OCI-LY3 (cell line): Measurements from ENCODE around the gene SASH1.
A peak's percentile ranks its signal among the peaks of the same experiment; 100 is the strongest.

Source experiments
- H2AFZ ChIP-seq: fragments of 200-600, 300-600 bp; shearing (Covaris generic); 2 replicates; pipeline ENCODE4 v1.6.0; 2014; ENCODE audit warnings: antibody characterized with exemption, low read depth, low read length
- H3K27ac ChIP-seq: fragments of 200-600, 300-600 bp; sonication (generic); 2 replicates; pipeline ENCODE4 v1.5.1; 2014; ENCODE audit warnings: mild to moderate bottlenecking, low read length, moderate library complexity, mixed read lengths
- H3K27me3 ChIP-seq: fragments of 200-600, 300-600 bp; sonication (generic); 2 replicates; pipeline ENCODE4 v1.6.1; 2014; ENCODE audit warnings: low read depth, low read length, mixed read lengths
- H3K36me3 ChIP-seq: fragments of 200-600, 300-600 bp; sonication (generic); replicated peaks from 2 replicates; pipeline ENCODE3; 2014; ENCODE audit warnings: low read depth, low read length, mixed read lengths
- H3K4me1 ChIP-seq: fragments of 300-600, 200-600 bp; sonication (generic); 2 replicates; pipeline ENCODE4 v1.6.1; 2014; ENCODE audit warnings: low read length, mixed read lengths
- H3K4me2 ChIP-seq: fragments of 200-600, 300-600 bp; sonication (generic); 2 replicates; pipeline ENCODE4 v1.6.1; 2014; ENCODE audit warnings: low read length, mixed read lengths
- H3K4me3 ChIP-seq: fragments of 300-600, 200-600 bp; sonication (generic); 2 replicates; pipeline ENCODE4 v1.5.1; 2014; ENCODE audit warnings: antibody characterized with exemption, mild to moderate bottlenecking, low read length, moderate library complexity
- H3K79me2 ChIP-seq: fragments of 300-600, 200-600 bp; shearing (Covaris generic); 2 replicates; pipeline ENCODE4 v1.6.1; 2014; ENCODE audit warnings: mild to moderate bottlenecking, low read length, mixed read lengths
- H3K9ac ChIP-seq: fragments of 300-600, 200-600 bp; shearing (Covaris generic); 2 replicates; pipeline ENCODE4 v1.6.0; 2014; ENCODE audit warnings: mild to moderate bottlenecking, low read length, moderate library complexity
- H3K9me3 ChIP-seq: fragments of 200-600, 300-600 bp; shearing (Covaris generic); 2 replicates; pipeline ENCODE4 v1.6.1; 2014; ENCODE audit warnings: low read length, mixed read lengths; ENCODE audit not compliant: insufficient read depth
- H4K20me1 ChIP-seq: fragments of 200-600, 300-600 bp; sonication (generic); 2 replicates; pipeline ENCODE4 v1.6.1; 2016; ENCODE audit warnings: low read length, mixed read lengths; ENCODE audit not compliant: insufficient read depth
- EZH2phosphoT487 ChIP-seq: fragments of 200-600 bp; shearing (Covaris generic); IDR thresholded peaks from 2 replicates; pipeline ENCODE4 v1.6.1; 2018; ENCODE audit warnings: antibody characterized with exemption, mixed run types, low read depth
- TF ChIP-seq, protein P1 (sequence below): fragments of 200-600, 300-600 bp; sonication (generic); IDR thresholded peaks from 2 replicates; pipeline ENCODE4 v1.5.1; 2014; ENCODE audit warnings: antibody characterized with exemption, low read length, low read depth

Gene SASH1

GRCh38 chr6:148461986-148462577 lies 119.4 kb downstream of the SASH1 start:
- Histone ChIP-seq H3K27me3 (peaks cover 9% of the 10 kb centered on the region; the same call in 1 of the 2 replicates), H4K20me1 (no peaks in the 10 kb centered on the region), H3K9ac (no peak overlapping the region), H3K4me3 (no peak overlapping the region), H3K4me2 (no peak overlapping the region), H3K27ac (no peak overlapping the region), H3K4me1 (no peaks in the 10 kb centered on the region), H3K9me3 (no peaks in the 10 kb centered on the region), H3K36me3 (no peaks in the 10 kb centered on the region), H2AFZ (no peak overlapping the region), H3K79me2 (no peaks in the 10 kb centered on the region)
- TF ChIP-seq, protein P1, sequence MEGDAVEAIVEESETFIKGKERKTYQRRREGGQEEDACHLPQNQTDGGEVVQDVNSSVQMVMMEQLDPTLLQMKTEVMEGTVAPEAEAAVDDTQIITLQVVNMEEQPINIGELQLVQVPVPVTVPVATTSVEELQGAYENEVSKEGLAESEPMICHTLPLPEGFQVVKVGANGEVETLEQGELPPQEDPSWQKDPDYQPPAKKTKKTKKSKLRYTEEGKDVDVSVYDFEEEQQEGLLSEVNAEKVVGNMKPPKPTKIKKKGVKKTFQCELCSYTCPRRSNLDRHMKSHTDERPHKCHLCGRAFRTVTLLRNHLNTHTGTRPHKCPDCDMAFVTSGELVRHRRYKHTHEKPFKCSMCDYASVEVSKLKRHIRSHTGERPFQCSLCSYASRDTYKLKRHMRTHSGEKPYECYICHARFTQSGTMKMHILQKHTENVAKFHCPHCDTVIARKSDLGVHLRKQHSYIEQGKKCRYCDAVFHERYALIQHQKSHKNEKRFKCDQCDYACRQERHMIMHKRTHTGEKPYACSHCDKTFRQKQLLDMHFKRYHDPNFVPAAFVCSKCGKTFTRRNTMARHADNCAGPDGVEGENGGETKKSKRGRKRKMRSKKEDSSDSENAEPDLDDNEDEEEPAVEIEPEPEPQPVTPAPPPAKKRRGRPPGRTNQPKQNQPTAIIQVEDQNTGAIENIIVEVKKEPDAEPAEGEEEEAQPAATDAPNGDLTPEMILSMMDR: no peak
- no peak for TF ChIP-seq EZH2phosphoT487

DNA sequence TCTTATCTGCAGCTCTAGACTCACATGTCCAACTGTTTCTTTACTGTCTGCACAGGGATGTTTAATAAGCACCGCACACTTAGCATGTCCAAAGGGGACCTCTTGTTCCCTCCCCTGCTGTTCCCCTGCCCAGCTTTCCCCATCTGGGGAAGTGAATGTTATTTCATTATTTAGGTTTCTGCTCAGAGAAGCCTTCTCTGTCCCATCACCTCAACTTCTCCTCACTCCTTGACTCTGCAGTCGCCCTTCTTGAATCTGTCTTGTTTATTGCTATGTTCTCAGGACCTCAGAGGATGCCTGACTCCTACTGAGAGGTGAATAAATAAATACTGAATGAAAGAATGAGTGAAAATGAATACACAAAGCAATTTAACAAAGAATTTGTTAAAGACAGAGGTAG lies 121.0 kb downstream of the SASH1 start:
- Histone ChIP-seq H3K36me3 (no peaks in the 10 kb centered on the region), H3K4me2 (no peak overlapping the region), H3K27me3 (peaks cover 14% of the 10 kb centered on the region; the same call in 1 of the 2 replicates), H3K9ac (no peak overlapping the region), H3K9me3 (no peaks in the 10 kb centered on the region), H3K4me1 (no peaks in the 10 kb centered on the region), H3K4me3 (no peak overlapping the region), H4K20me1 (no peaks in the 10 kb centered on the region), H2AFZ (no peak overlapping the region), H3K79me2 (no peaks in the 10 kb centered on the region), H3K27ac (no peak overlapping the region)
- TF ChIP-seq, protein P1: no peak
- TF ChIP-seq EZH2phosphoT487: no peak

DNA sequence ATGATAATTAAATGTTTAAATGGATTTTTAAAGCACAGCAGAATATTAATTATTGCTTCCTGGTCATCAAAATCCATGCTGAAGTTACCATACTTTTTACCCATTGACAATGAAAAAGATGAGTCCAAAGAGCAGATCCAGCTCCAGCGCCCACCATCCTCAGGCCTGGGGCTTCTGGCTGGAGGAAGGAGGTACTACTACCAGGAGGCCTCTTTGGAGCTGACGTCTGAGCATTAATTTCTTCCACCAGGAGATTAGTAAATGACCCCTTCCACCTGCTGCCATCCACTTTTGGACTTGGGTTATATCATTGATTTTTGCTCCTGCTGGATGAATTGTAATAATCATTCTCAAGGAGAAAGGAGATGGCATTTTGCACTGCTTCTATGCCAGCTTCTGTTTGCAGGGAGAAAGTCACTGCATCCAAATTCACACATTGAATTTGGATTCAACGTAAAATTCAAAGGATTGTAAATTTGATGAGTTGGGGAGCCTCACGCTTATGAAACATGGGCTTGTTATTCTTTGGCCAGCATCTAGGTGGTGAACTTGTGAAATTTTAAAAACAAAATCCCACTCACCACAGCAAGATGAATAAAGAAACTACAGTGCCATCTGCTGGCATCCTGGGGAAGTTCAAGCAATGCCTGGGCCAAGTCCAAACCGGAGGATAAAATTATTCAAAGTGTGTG lies 121.8 kb downstream of the SASH1 start:
- Histone ChIP-seq H3K4me1 (no peaks in the 10 kb centered on the region), H3K79me2 (no peaks in the 10 kb centered on the region), H3K9me3 (no peaks in the 10 kb centered on the region), H3K27me3 (peaks cover 20% of the 10 kb centered on the region), H3K9ac (no peak overlapping the region), H3K4me3 (no peak overlapping the region), H3K4me2 (no peak overlapping the region), H3K36me3 (no peaks in the 10 kb centered on the region), H3K27ac (no peak overlapping the region), H2AFZ (no peak overlapping the region), H4K20me1 (no peaks in the 10 kb centered on the region)
- TF ChIP-seq, protein P1: peak; percentile 86
- TF ChIP-seq EZH2phosphoT487: no peak

DNA sequence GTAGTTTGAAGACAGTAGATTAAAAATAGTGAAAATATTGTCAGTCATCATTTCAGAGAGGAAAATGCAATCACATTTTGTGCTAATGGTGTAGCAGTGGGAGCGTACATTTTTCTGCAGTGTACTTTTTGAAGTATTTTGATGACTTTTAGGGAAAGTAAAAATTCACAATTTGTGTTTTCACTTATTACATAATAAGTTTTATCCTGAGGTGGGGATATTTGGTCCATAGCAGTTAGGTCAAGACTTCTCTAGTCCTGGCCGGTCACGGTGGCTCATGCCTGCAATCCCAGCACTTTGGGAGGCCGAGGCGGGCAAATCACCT lies 122.3 kb downstream of the SASH1 start:
- Histone ChIP-seq H4K20me1 (no peaks in the 10 kb centered on the region), H3K36me3 (no peaks in the 10 kb centered on the region), H3K27ac (no peak overlapping the region), H3K4me3 (no peak overlapping the region), H3K4me2 (no peak overlapping the region), H3K79me2 (no peaks in the 10 kb centered on the region), H2AFZ (no peak overlapping the region), H3K27me3 (peaks cover 22% of the 10 kb centered on the region), H3K9me3 (no peaks in the 10 kb centered on the region), H3K4me1 (no peaks in the 10 kb centered on the region), H3K9ac (no peak overlapping the region)
- no peak for TF ChIP-seq EZH2phosphoT487
- TF ChIP-seq, protein P1: no peak
